ENCODE data around the gene KAZALD1.
A peak's percentile ranks its signal among the peaks of the same experiment; 100 is the strongest.

The KAZALD1 gene

DNA sequence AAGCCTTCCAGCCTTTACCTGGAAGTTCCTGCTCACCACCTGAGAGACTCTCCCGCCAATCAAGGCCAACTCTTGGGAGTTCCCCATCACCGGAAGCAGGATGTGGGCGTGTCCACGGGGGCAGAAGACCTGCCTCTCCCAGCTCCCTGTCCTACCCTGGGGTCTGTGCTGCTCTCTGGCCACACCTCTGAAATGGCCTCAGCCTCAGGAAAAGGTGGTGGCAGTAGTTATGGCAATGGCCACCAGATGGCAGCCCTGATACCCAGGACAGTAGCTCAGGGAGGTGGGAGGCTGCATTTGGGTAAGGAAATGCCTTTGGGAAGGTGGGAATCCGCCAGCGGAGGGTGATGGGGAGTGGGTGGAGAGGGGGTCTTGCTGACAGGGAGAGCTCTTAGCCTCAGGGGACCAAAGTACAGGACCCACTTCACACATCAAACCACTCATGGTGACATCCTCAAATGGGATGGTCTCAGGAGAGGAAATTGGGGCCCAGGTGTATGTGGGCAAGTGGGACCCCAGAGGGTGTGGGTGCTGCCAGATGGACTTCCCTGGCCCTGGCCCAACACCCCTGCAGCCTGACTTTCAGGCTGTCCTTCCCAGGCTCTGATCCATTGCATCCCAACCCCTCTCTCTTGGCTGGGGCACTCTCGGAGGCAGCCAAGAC, 33.9 kb downstream of the KAZALD1 start:
- DNase-seq (ENCODE audit: low read depth), result peak; percentile 34

DNA sequence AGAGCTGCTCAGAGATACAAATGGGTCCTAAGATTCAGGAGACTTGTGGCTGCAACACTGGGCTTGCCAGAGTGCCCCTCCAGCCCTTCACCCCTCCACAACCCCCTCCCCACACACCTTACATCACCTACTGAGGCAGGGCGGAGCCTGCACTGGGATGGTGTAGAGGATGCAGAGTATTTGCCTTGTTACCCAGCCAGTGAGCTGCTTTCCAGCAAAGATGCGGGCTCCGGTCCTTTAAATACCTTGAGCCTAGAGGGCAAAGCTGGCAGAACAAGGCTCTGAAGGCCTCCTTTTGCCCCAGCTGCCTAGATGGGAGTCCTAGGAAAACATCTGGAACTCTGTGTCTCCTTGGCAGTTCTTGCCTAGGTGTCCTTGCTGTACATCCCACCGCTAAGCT, 34.6 kb downstream of the KAZALD1 start:
- no peak for DNase-seq (ENCODE audit: low read depth)

DNA sequence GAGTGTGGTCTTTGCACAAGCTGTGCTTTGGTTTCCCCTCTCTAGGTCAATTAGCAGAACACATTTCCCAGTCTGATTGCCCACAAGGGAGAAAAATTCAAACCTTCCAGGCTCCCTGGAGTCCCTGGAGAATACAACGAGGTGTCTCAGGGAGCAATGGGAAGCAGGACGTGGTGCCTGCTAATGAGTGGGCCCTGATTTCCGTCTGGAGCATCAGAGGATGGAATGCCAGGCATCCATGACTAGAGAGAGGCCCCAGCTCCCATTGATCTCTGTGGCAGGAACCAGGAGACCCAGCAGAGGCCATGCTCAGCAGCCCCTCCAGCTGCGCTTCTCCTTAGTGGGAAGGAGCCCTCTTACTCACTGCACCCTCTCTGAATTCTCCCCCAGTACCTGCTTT, 36.1 kb downstream of the KAZALD1 start:
- DNase-seq (ENCODE audit: low read depth), result no peak

DNA sequence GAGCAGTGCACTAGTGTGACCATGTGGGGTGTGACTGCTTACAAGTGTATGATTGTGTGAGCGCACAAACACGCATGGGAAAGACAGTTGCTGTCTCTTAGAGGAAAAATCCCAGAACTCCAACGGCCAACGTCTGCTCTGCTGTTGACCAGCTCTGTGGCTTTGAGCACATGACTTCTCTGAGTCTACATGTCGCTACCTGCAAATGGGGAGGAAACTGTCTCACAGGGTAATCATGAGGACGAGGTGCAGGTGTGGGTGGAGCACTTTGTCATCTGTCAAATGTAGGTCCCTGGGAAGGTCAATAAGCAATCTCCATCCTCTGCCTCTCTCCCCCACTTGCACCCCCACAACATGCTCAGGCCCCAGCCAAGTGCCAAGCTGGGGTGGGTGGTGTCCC, 38.1 kb downstream of the KAZALD1 start:
- no peak for DNase-seq (ENCODE audit: low read depth)

DNA sequence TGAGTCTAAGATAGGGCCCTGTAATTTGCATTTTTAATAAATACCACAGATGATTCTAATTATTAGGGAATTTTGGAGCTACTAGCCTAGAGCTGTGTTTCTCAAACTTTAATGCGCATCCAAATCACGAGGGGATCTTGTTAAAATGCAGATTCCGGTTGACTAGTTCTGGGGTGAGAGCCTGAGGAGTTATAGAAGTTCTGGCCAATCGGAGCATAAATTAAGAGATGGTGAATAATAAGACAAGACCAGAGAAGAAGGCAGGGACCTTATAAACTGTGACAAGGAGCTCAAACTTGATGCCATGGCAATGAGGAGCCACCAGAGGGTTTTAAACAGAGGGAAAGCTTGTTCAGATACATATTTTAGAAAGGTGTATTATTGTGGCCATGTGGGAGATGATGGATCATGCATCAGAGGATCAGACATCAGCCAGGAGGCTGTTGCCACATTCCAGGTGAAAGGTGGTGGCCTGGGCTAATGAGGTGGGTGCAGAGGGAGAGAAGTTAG, 39.6 kb downstream of the KAZALD1 start:
- no peak for DNase-seq (ENCODE audit: low read depth)

DNA sequence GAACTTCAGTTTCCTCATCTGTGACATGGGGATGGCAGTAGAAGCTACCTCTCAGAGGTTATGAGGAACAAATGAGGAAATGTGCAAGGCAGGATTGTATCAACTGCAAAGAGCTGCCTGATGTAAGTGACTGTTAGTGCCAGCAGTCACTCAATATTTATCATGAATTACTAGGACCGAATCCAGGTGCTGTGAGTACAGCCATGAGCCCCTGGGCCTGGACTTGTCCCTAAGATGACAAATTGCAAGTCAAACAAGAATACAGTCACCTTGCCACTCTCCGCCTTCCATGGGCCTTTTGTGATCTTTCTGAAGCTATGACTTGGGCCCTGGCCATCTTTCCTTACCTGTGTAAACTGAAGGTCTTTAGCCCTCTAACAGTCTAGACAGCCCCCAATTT, 41.6 kb downstream of the KAZALD1 start:
- no peak for DNase-seq (ENCODE audit: low read depth)

DNA sequence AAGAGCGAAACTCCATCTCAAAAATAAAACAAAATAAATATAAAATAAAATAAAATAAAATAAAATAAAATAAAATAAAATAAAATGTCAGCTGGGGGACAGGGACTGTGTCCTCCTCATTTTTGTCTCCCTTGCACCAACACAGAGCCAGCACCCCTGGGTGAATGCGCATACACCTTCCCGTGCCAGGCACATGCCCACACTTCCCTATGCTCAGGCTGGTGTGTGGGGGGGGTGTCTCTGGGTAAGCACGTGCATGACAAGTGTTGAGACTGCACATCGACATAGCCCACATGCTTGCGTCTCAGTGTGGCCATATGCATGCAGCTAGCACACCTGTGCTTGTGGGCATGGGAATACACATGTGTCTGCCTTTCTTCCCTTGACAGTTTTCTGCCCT, 44.6 kb downstream of the KAZALD1 start:
- no peak for DNase-seq (ENCODE audit: low read depth)

DNA sequence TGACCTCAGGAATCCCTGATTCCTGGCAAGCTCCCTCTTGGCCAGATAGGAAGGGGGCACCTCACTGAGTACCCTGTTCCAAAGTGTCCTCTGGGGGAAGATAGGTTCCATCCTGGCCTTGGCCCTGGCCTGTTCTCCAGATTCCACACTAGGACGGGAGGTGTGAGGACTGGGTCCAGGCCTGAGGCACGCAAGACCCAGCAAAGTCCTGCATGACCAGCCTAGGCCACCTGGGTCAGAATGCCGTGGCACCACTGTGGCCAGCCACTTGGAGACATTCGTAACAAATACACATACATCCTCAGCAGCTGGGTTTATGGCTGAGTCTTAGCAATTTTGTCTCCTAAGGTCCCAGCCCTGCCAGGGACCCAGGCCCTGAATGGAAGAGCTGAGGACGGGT, 46.0 kb downstream of the KAZALD1 start:
- DNase-seq (ENCODE audit: low read depth), result no peak

DNA sequence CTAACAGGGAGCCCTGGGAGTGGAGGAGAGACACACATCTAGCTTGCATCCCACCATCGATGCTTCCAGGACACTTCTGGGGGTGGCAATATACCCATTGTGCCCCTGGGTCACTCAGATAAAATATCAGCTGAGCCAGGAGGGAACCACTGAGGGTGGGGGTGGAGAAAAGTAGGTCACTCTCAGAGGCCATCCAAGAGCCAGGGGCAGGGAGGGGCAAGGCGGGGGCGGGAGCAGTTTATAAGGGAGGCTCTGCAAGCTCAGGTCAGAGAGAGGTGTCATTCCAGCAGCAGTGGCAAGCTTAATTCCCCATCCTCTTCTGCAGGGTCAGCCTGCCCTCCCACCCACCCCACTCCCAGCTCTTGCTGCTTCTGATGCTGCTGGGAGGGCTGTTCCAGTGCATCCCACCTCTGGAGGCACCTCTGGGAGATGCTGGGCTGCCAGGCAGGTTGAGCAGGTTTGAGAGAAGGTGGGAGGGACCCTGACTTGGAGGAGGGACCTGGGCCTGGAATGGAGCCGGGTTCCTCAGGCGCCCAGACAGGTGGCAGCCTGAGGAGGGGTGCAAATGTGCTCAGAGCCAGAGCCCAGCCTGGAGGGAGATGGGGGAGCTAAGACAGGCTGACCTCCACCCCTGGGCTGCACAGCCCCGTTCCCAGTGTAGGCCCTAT, 49.2 kb downstream of the KAZALD1 start:
- no peak for DNase-seq (ENCODE audit: low read depth)

DNA sequence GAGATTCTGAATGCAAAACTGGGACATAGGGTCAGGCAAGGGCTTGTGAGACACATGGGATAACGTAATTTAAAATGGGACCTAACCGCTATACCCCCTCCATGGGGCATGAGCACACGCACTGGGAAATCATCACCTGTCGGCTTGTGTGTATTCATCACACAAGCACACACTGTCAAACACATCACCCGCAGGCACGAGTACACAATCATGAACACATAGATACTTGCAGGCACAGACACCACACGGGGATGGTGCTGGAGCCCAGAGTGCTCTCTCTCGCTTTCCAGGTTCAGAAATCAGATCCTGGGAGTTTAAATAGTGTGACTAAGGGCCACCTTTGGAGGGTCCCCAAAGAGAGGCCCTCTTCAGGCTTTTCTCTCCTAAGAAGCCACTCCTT, 49.8 kb downstream of the KAZALD1 start:
- DNase-seq (ENCODE audit: low read depth), result no peak

DNA sequence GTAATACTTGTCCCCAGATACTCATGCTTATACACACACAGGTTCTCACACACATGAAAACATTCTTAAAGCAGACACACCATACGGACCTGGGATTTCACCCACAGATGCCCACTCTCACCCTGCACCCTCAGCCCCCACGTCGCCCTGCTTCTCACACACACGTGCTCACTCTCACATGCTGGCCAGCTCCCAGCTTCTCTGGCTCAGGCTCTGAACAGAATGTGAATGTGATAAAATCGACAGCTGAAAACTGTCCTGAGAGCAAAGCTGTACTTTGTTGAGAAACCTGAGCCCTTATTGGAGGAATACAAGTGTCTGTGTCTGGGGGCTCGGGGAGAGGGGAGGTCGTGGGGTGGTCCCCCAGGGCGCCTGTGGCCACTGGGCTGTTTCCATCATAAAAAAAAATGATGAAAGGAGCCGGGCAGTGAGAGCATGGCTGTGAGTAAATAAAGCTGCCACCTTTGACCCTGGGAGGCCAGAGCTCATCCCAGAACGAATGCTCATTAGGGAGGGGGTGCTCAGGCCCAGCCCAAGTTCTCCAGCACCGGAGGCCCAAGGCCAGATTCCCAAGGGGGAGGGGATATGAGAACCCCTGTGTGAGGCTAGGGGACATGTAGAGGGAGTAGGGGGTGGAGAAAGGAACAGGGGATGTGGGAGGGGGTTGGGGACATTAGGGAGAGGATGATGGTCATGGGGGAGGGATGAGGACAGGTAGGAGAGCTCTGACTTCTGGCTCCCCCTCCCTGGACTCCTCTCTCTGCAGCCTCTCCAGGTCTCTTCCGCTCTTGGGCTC, 51.2 kb downstream of the KAZALD1 start:
- no peak for DNase-seq (ENCODE audit: low read depth)

DNA sequence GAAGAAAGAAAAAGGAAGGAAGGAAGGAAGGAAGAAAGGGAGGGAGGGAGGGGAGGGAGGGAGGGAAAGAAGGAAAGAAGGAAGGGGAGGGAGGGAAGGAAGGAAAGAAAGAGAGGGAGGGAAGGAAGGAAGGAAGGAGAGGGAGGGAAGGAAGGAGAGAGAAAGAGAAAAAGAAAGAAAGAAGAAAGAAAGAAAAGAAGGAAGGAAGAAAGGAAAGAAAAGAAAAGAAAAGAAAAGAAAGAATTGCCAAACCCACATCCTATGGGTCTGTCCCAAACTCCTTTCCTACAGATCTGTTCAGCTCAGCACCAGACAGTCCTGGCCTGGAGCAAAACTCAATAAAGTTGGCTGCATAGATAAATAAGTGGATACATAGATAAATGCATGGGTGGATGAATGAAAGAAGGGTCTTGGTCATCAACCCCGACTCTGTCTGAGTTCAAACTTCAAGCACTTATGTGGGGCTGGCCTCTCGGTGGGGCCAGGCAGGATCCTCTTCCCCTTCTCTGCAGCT, 52.2 kb downstream of the KAZALD1 start:
- DNase-seq (ENCODE audit: low read depth), result no peak

DNA sequence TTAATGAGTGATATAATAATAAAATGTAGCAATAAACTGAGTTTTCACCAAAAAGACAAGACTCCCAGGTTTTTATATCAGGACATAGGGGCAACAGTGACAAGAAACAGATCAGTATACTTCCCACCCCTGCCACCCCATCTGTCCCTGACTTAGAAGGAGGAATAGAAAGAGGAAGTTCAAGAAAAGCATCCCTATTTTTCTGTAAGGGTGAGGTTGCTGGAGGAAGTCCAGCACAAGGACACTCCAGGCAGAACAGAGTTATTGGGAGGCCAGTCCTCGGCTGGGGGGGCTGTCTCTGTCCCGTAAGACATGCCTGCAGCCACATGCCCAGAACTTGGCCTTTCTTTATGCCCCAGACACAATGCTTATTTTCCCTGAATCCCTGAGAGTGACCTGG, 52.9 kb downstream of the KAZALD1 start:
- DNase-seq (ENCODE audit: low read depth), result no peak
